Gastrocnemius medialis (tissue), 4 donors: ENCODE data around the gene TRIM24.

Experiments used
- CTCF ChIP-seq, 5 experiments: fragments of 450-650 bp in 3 of 5; fragments of 200-600 bp in 2 of 5; sonication (generic) in 2 of 5; IDR thresholded peaks in 4 of 5; conservative IDR thresholded peaks in 1 of 5; 1 replicate in 4 of 5; 2 replicates in 1 of 5; pipeline ENCODE4 v1.5.1; 2016 to 2019; ENCODE audit warnings: antibody characterized with exemption in 5 of 5, mild to moderate bottlenecking in 3 of 5, moderate library complexity in 3 of 5
- POLR2A ChIP-seq, 2 donors: fragments of 450-650 bp; IDR thresholded peaks; one replicate each; pipeline ENCODE4 v1.6.1; 2017; ENCODE audit warnings: antibody characterized with exemption in 2 of 2, mild to moderate bottlenecking in 2 of 2, moderate library complexity in 2 of 2

- TF ChIP-seq CTCF (IDR thresholded peaks at IDR 0.05 in 4 of 5, conservative IDR thresholded peaks at IDR 0.05 in 1 of 5): no peak
- TF ChIP-seq POLR2A (IDR thresholded peaks at IDR 0.05): no peak
Observed at GRCh38 chr7:138588986-138589385, 128.9 kb downstream of the TRIM24 start.
